Liver (tissue), 9 donors: ENCODE results near the gene SEZ6. TPM values are rescaled to one million over a fixed set of nuclear protein-coding genes. Genes with fewer than 3 reads are reported as not detected.

ENCODE experiments used
- DNase-seq: peaks from one replicate; pipeline ENCODE4 v3.0.0-alpha.2; 2017; ENCODE audit warnings: low spot score
- H3K27ac ChIP-seq, 2 donors: one replicate each; pipeline ENCODE4 v1.7.0; 2013; ENCODE audit warnings: inconsistent platforms in 2 of 2, low read length in 2 of 2, control low read depth in 1 of 2, low read depth in 1 of 2, mild to moderate bottlenecking in 1 of 2
- H3K27me3 ChIP-seq, 4 donors: one replicate each; pipeline versions ENCODE4 v1.6.1 to v1.7.0; 2013; ENCODE audit warnings: low read length in 3 of 4, inconsistent platforms in 1 of 4, mild to moderate bottlenecking in 1 of 4, moderate library complexity in 1 of 4; ENCODE audit not compliant: control insufficient read depth in 4 of 4, insufficient read depth in 4 of 4
- H3K36me3 ChIP-seq, 4 donors: one replicate each; pipeline versions ENCODE4 v1.6.1 to v1.7.0; 2013; ENCODE audit warnings: low read length in 3 of 4, mild to moderate bottlenecking in 3 of 4, low read depth in 1 of 4, moderate library complexity in 1 of 4; ENCODE audit not compliant: control insufficient read depth in 4 of 4, insufficient read depth in 3 of 4
- H3K4me1 ChIP-seq, 4 donors: one replicate each; pipeline versions ENCODE4 v1.6.1 to v1.7.0; 2013; ENCODE audit warnings: low read length in 3 of 4, mild to moderate bottlenecking in 3 of 4, moderate library complexity in 1 of 4; ENCODE audit not compliant: control insufficient read depth in 4 of 4, insufficient read depth in 4 of 4
- H3K4me3 ChIP-seq, 3 donors: one replicate each; pipeline versions ENCODE4 v1.6.1 to v1.7.0; 2013; ENCODE audit warnings: low read length in 3 of 3, control low read depth in 1 of 3, low read depth in 1 of 3, mild to moderate bottlenecking in 1 of 3
- H3K9ac ChIP-seq, 2 donors: one replicate each; pipeline ENCODE4 v1.7.0; 2013; ENCODE audit warnings: low read length in 2 of 2, mild to moderate bottlenecking in 2 of 2, moderate library complexity in 2 of 2, control low read depth in 1 of 2, low read depth in 1 of 2
- H3K9me3 ChIP-seq, 4 donors: one replicate each; pipeline versions ENCODE4 v1.6.1 to v1.7.0; 2013; ENCODE audit warnings: low read length in 3 of 4; ENCODE audit not compliant: control insufficient read depth in 4 of 4
- ATF3 ChIP-seq: IDR thresholded peaks from 2 replicates; pipeline ENCODE4 v1.6.1; 2016; ENCODE audit warnings: antibody characterized with exemption
- CTCF ChIP-seq: fragments of 150-350 bp; IDR thresholded peaks from 2 replicates; pipeline ENCODE4 v1.5.1; 2017; ENCODE audit warnings: improper control_type of control experiment, low read depth, low read length; ENCODE audit not compliant: missing input control
- EGR1 ChIP-seq, 2 donors: IDR thresholded peaks; 2 replicates each; pipeline ENCODE4 v1.6.1; 2016 to 2018; ENCODE audit warnings: antibody characterized with exemption in 2 of 2, low read depth in 2 of 2
- FOXA1 ChIP-seq: IDR thresholded peaks from 2 replicates; pipeline ENCODE4 v1.6.1; 2016; ENCODE audit warnings: antibody characterized with exemption
- FOXA2 ChIP-seq: IDR thresholded peaks from 2 replicates; pipeline ENCODE4 v1.6.1; 2016; ENCODE audit warnings: antibody characterized with exemption
- GABPA ChIP-seq, 2 donors: IDR thresholded peaks in 1 of 2; conservative IDR thresholded peaks in 1 of 2; 2 replicates each; pipeline ENCODE4 v1.6.1; 2016; ENCODE audit warnings: antibody characterized with exemption in 2 of 2, mild to moderate bottlenecking in 1 of 2, moderate library complexity in 1 of 2
- HNF4A ChIP-seq, 2 donors: conservative IDR thresholded peaks; 2 replicates each; pipeline ENCODE4 v1.6.1; 2016; ENCODE audit warnings: antibody characterized with exemption in 2 of 2, mild to moderate bottlenecking in 2 of 2
- HNF4G ChIP-seq: IDR thresholded peaks from 2 replicates; pipeline ENCODE4 v1.6.1; 2016; ENCODE audit warnings: antibody characterized with exemption
- JUND ChIP-seq, 2 donors: IDR thresholded peaks; 2 replicates each; pipeline ENCODE4 v1.6.1; 2016; ENCODE audit warnings: antibody characterized with exemption in 2 of 2
- MAX ChIP-seq: IDR thresholded peaks from 2 replicates; pipeline ENCODE4 v1.6.1; 2016; ENCODE audit warnings: antibody characterized with exemption
- NR2F2 ChIP-seq: IDR thresholded peaks from 2 replicates; pipeline ENCODE4 v1.6.1; 2016; ENCODE audit warnings: antibody characterized with exemption
- RAD21 ChIP-seq, 2 donors: IDR thresholded peaks; 2 replicates each; pipeline ENCODE4 v1.6.1; 2016; ENCODE audit warnings: antibody characterized with exemption in 2 of 2, mild to moderate bottlenecking in 2 of 2
- REST ChIP-seq: IDR thresholded peaks from 2 replicates; pipeline ENCODE4 v1.6.1; 2016; ENCODE audit warnings: antibody characterized with exemption, mild to moderate bottlenecking
- RXRA ChIP-seq, 2 donors: IDR thresholded peaks; 2 replicates each; pipeline ENCODE4 v1.6.1; 2017 to 2018; ENCODE audit warnings: antibody characterized with exemption in 2 of 2, mild to moderate bottlenecking in 1 of 2
- SP1 ChIP-seq: IDR thresholded peaks from 2 replicates; pipeline ENCODE4 v1.6.1; 2018; ENCODE audit warnings: antibody characterized with exemption, mild to moderate bottlenecking
- TAF1 ChIP-seq: conservative IDR thresholded peaks from 2 replicates; pipeline ENCODE4 v1.6.1; 2016; ENCODE audit warnings: antibody characterized with exemption, mild to moderate bottlenecking
- YY1 ChIP-seq: IDR thresholded peaks from 2 replicates; pipeline ENCODE4 v1.6.1; 2016; ENCODE audit warnings: antibody characterized with exemption, mild to moderate bottlenecking
- ZBTB33 ChIP-seq: IDR thresholded peaks from 2 replicates; pipeline ENCODE4 v1.6.1; 2016; ENCODE audit warnings: antibody characterized with exemption
- WGBS: extraction: QIAGEN DNeasy Blood & Tissue Kit; methylation state at CpG from one replicate; pipeline ENCODE4 v1.1.7; 2013; 5-methylcytosine and 5-hydroxymethylcytosine counted together
- polyA plus RNA-seq, 2 donors: library from polyadenylated mRNA; stranded (reverse) in 1 of 2; unstranded in 1 of 2; fragments of 200-250 nt in 1 of 2; fragments of >200 nt in 1 of 2; fragmentation: Nextera tagmentation in 1 of 2; extraction: Ambion mirVana in 1 of 2; gene quantifications; one replicate each; pipeline versions ENCODE4 v1.2.1 to v1.2.3, GENCODE V29; 2013 to 2015
- total RNA-seq, 2 donors: library from RNA; depleted of rRNA; stranded (reverse); fragments of >200 nt; gene quantifications; one replicate each; pipeline ENCODE4 v1.2.3, GENCODE V29; 2014
- donor health status: healthy.
- donor health status: healthy.
- donor health status: healthy.
- donor health status: healthy.
- donor health status: healthy.

SEZ6 gene
- total and polyA plus RNA-seq, 4 donors, result 0.39 TPM; not detected in 3

- no peaks in the 10 kb centered on the region for H3K27me3 ChIP-seq
- no peaks in the 10 kb centered on the region for H3K9me3 ChIP-seq
- WGBS, result 18% methylated on average over 7 of the region's 7 CpGs
- H3K4me3 ChIP-seq, result peak overlapping the region; percentile 25 to 55 (median 29)
- peaks cover 0 to 15% (median 0%) of the 10 kb centered on the region in 4 donors for H3K36me3 ChIP-seq
- TF ChIP-seq REST (peak; percentile 72), HNF4G (peak; percentile 75), RXRA (IDR thresholded peaks at IDR 0.05) (peak; percentile 91 to 93), HNF4A (conservative IDR thresholded peaks at IDR 0.05) (peak; percentile 92 to 93), EGR1 (IDR thresholded peaks at IDR 0.05; ENCODE audit: low read depth in 2 of 2) (peak in 1 of 2 donors; percentile 61), TAF1 (peak; percentile 42), GABPA (IDR thresholded peaks at IDR 0.05 in 1 of 2, conservative IDR thresholded peaks at IDR 0.05 in 1 of 2) (no peak), CTCF (no peak), FOXA2 (peak; percentile 37), MAX (peak; percentile 56), SP1 (peak; percentile 77), ATF3 (peak; percentile 88), ZBTB33 (no peak), FOXA1 (peak; percentile 72), YY1 (peak; percentile 76), NR2F2 (peak; percentile 82), JUND (IDR thresholded peaks at IDR 0.05) (peak in 1 of 2 donors; percentile 89), RAD21 (IDR thresholded peaks at IDR 0.05) (peak; percentile 28 to 35)
- H3K27ac ChIP-seq, result peak overlapping the region; percentile 82 to 87
- no peak for DNase-seq
- H3K9ac ChIP-seq, result peak overlapping the region in 1 of 2 donors; percentile 9
- H3K4me1 ChIP-seq, result peaks cover 12 to 76% (median 63%) of the 10 kb centered on the region in 4 donors
Observed at GRCh38 chr17:29045734-29046472, 40.1 kb upstream of the SEZ6 start.
